SU-DHL-6 (cell line): ENCODE results near the gene LMOD1.

Experiments used
- CTCF ChIP-seq: fragments of 200-600 bp; sonication (generic); IDR thresholded peaks from one replicate; pipeline ENCODE4 v1.5.1; 2017; ENCODE audit warnings: antibody characterized with exemption, mild to moderate bottlenecking, low read length, moderate library complexity; ENCODE audit not compliant: insufficient read depth, poor library complexity, severe bottlenecking
- EZH2phosphoT487 ChIP-seq: fragments of 200-600 bp; sonication (generic), shearing (Covaris generic); conservative IDR thresholded peaks from 2 replicates; pipeline ENCODE4 v1.6.1; 2018; ENCODE audit warnings: mild to moderate bottlenecking, antibody characterized with exemption, low read length, moderate library complexity, mixed read lengths

GRCh38 chr1:201985355-201985754 lies 39.0 kb upstream of the LMOD1 start:
- TF ChIP-seq CTCF (no peak), EZH2phosphoT487 (no peak)
